ENCODE measurements around the gene ALCAM.

ALCAM gene

DNA sequence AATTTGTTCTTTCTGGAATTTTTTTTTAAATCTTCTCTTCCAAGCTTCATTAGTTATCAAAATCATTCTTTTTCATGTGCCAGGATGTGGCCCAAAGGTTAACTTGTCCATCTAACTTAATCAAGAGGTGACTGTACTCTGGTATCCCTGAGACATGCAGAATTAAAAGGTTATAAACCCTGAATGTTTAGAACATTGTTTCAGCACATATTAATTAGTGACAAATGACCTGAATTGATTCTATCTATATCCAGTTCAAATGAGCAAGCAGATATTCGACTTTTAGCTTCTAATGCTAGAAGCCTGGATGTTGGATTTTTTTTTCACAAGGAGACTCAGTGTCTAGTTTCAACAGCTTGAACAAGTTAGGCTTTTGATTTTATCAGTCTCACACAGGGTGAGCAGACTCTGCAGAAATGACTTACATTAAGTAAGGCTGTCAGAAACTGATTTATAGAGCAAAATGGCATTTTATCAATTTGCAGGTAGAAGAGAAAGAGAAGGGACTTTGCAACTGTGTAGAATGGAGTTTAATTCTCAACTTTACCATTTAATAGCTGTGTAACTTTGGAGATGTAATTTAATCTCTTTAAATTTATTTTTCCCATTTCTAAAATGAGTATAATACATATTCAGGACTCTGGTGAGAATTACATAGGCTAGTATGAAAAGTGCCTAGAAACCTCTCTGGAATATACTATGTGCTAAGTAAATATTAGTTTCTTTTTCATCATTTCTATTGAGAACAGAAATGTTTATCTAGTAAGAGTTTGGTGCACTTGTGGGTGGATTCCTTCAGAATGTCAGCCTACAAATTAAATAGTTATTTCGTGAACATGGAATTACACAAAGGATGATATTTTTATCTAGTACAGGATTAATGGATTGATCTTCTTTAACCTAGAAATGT lies 100.0 kb downstream of the ALCAM start:
- no peak for FAIRE-seq

DNA sequence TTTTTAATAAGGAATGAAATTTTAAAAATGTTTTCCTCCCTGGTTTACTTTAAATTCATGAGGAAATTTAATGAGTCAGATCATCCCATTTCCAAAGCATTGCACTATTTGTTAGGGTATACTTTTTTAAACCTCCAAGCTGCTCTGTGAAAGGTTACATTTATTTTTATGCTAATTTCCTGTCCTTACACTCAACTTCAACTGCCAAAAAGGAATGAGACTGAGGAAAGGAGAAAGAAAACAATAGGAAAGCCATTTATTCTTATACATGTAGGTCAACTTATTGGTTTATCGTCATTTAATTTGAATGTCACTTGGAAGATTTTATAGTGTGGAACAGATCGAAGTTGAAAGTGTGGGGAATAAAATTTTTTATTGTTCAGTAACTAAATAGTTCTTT lies 104.1 kb downstream of the ALCAM start:
- DNase-seq (ENCODE audit: insufficient read length, low spot score) (no peak), FAIRE-seq (no peak)

More for the DNA sequence above, 100.0 kb downstream of the ALCAM start:
- DNase-seq (ENCODE audit: insufficient read length, low spot score): no peak

GRCh38 chr3:105473521-105474223 lies 107.0 kb downstream of the ALCAM start:
- FAIRE-seq: no peak
- DNase-seq (ENCODE audit: insufficient read length, low spot score): no peak

- DNase-seq (ENCODE audit: insufficient read length, low spot score): no peak
- FAIRE-seq: no peak
Measured at GRCh38 chr3:105480768-105481167, 114.1 kb downstream of the ALCAM start.

DNA sequence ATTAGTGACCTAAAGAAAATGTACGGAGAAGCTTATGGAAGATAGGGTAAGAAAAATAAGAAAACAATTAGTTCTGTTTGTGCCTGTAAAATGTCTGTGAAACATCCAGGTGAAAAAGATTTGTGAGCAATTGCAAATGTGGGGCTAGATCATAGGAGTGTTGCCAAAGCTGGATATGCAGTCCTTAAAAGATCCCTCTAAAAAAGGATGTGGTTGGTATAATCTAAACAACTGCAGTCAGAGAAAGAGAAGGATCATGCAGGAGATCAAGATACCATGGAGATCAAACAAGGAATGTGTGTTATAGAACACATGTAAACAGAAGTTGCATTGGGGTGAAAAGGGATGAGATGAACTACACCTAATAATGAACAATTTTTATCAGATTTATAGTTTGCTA lies 116.8 kb downstream of the ALCAM start:
- DNase-seq (ENCODE audit: insufficient read length, low spot score) (no peak), FAIRE-seq (no peak)

DNA sequence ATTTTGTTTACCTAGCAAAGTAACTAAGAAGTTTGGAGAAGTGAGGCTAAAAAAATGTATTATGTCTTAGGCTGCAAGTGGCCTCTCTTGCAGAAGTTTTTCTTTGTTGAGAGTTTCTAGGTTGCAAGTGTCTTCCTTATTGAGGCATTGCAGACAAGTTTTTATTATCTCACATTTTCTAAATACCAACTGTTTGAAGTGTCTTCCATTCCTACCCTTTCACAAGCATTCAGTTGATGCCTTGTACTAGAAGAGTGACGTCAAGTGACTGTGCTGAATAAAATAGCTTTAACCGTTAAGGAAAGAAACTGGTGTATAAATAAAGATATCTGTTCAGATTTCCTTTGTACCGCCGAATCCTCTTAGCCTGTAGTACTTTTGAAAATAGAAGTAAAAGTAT lies 123.3 kb downstream of the ALCAM start:
- FAIRE-seq (no peak), DNase-seq (ENCODE audit: insufficient read length, low spot score) (no peak)

DNA sequence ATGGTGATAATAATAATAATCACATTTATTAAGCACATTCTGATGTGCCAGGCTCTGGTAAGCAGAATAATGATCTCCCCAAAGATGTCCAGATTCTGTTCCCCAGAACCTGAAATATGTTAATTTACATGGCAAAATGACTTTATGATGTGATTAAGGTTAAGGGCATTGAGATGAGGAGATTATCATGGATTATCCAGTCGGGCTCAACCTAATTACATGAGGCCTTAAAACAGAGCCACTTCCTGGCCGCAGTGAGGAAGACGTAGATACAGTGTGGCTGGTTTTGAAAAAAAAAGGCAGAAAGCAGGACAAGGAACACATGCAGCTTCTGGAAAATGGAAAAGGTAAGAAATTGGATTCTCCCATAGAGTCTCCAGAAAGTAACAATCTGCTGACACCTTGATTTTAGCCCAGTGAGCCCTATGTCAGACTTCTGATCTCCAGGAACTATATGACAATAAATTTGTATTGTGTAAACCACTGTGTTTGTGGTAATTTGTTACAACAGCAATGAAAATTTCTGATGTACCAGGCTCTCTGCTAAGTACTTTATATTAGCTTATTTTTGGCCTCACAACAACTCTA lies 126.7 kb downstream of the ALCAM start:
- no peak for DNase-seq (ENCODE audit: insufficient read length, low spot score)
- no peak for FAIRE-seq

DNA sequence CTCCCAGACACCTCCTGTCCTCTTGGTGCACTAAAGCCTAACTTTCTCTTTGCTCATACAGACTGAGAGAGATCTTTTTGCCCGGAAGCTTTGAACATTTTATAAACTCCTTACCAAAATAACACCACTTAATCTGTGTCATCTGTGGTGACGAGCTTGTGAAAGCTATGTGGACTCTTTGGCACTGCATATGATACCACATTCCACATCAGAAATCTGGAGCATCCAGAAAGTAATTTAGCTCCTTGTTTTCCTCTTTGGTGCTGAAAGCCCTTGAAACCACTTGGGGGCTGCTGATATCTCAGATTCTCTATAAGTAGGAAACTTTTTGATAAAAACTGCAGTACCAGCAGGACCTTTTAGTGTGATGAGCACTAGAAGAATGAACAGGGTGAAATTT lies 128.3 kb downstream of the ALCAM start:
- no peak for FAIRE-seq
- DNase-seq (ENCODE audit: insufficient read length, low spot score): no peak

DNA sequence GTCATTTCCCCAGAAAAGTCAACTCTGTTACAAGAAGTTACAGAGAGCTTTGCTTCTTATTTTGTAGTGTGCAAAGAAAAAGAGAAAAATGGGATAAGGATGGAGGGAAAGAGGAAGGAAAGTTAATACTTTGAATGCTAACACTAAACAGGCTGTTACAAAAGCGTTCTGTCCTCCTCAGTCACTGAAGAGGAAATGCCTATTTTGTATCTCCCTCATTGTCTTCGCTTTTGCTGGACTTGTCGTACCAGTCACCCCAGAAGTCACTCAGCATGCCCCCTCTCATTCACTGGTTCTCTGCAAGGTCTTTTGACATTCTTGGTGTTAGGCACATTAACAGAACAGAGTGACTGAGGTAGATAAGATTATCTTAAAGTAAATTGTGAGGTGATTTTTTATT lies 129.6 kb downstream of the ALCAM start:
- DNase-seq (ENCODE audit: insufficient read length, low spot score) (no peak), FAIRE-seq (no peak)

GRCh38 chr3:105497386-105497785 lies 130.7 kb downstream of the ALCAM start:
- no peak for DNase-seq (ENCODE audit: insufficient read length, low spot score)
- no peak for FAIRE-seq

- no peak for DNase-seq (ENCODE audit: insufficient read length, low spot score)
- FAIRE-seq: no peak
Measured at GRCh38 chr3:105499961-105500360, 133.3 kb downstream of the ALCAM start.

GRCh38 chr3:105502333-105502732 lies 135.6 kb downstream of the ALCAM start:
- DNase-seq (ENCODE audit: insufficient read length, low spot score) (no peak), FAIRE-seq (no peak)

DNA sequence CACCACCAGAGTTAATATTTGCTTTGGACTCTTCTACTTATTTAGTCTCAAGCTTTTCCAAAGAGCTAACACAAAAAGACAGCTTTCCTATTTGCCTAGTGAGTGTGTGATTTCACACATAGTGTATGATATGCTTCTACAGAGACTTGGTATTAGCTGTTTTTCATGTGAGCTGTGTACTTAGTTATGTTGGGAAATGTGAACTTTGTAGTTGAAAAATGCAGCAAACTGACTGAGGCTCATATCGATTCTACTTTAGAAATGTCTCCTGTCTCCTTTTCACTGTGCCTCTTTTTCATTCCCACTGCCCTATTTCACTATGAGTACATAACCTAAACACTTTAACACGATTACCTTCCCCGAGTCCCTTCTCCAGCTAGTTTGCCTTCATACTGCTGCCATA lies 136.5 kb downstream of the ALCAM start:
- DNase-seq (ENCODE audit: insufficient read length, low spot score) (no peak), FAIRE-seq (peak; percentile 33)

- DNase-seq (ENCODE audit: insufficient read length, low spot score): no peak
- FAIRE-seq: no peak
Measured at GRCh38 chr3:105504440-105504951, 137.8 kb downstream of the ALCAM start.

- DNase-seq (ENCODE audit: insufficient read length, low spot score): no peak
- FAIRE-seq: no peak
Measured at GRCh38 chr3:105505170-105505569, 138.5 kb downstream of the ALCAM start.

DNA sequence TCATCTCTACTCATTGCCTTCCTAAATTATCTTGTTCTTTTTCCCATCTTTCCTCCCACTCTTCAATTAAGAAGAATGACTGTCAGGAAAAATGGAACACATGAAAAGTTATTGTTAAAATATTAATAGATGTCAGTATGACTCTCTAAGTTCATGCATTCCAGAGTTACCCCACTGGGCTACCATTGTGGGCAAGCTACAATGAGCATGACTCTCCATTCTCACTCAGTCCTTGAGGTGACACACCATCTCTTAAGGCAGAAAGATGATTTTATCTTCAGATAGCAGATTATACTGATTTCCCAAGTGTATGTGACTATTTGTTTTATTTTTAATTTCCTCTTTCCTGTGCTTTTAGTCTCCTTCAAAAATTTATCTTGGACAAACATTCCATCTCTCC lies 144.3 kb downstream of the ALCAM start:
- FAIRE-seq (no peak), DNase-seq (ENCODE audit: insufficient read length, low spot score) (no peak)

DNA sequence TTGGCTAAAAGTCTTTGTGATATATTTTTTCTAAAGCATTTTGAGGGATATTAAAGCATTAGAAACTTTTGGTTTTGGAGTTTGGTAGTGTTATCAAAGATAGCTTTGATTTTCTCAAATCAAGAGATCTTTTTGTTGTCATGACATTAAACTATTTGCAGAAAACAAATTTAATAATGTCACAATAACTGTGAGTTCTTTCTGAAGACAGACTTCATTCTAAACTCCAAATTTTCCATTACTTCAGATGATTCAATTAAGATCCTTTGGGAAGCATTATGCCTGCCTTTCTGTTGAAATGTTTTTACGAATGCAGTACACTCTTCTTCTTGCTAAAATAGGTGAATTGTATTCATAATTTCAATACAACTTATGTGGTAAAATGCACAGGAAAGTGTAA lies 145.4 kb downstream of the ALCAM start:
- no peak for FAIRE-seq
- DNase-seq (ENCODE audit: insufficient read length, low spot score): no peak

- FAIRE-seq (no peak), DNase-seq (ENCODE audit: insufficient read length, low spot score) (peak; percentile 17)
Measured at GRCh38 chr3:105513042-105513441, 146.3 kb downstream of the ALCAM start.

- no peak for DNase-seq (ENCODE audit: insufficient read length, low spot score)
- no peak for FAIRE-seq
Measured at GRCh38 chr3:105513886-105514285, 147.2 kb downstream of the ALCAM start.

GRCh38 chr3:105515372-105515771 lies 148.7 kb downstream of the ALCAM start:
- DNase-seq (ENCODE audit: insufficient read length, low spot score) (no peak), FAIRE-seq (no peak)

DNA sequence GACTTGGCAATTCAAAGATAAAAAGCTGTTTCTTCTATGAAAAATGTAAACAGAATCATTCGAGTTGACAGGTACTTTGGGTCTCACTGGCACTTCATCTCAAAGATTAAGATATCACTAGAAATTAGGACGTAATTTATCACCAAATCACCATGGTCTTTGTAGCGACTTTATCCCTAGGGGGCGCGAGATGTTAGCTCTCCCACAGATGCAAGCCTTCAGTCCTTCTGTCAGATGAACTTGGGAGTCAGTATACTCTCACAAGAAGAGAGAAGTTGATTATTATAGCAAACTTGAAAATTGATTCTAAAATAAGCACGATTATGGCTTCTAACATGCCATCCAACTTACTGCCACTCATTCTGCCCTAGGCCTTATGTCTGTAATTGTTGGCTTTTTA lies 150.3 kb downstream of the ALCAM start:
- FAIRE-seq (no peak), DNase-seq (ENCODE audit: insufficient read length, low spot score) (no peak)
